ENCODE measurements around the gene EEPD1. TPM values are rescaled to one million over a fixed set of nuclear protein-coding genes. Genes with fewer than 3 reads are reported as not detected.

EEPD1 gene
- total RNA-seq, 2 experiments from 2014 or later, result 1.3 TPM

DNA sequence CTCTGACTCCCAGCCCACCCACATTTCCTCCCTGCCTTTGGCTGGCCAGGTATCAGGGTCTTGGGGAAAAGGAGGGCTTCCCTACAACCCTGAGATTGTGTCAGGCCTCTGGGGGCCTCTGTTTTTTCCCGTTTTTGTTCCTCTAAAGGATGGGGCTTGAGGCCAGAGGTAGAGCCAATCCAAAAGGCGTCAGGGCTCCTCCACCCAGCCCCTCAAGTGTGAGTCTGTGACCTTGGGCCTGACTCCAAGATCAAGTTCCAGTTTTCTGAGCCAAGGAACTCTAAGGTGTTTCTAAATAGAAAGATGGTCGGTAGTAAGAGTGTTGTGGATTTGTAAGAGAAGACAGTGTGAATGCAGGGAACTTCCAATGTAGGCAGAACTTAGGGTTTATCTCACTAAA lies 6.6 kb downstream of the EEPD1 start:
- no peak for DNase-seq
- Mint-ChIP-seq H3K36me3 (ENCODE audit: low read depth) (no peaks in the 10 kb centered on the region), H3K4me1 (peaks cover 25% of the 10 kb centered on the region), H3K27me3 (no peaks in the 10 kb centered on the region), H3K4me3 (no peak overlapping the region), H3K9me3 (ENCODE audit: low read depth) (no peaks in the 10 kb centered on the region), H3K27ac (no peak overlapping the region)
- POLR2A ChIA-PET, result no interaction called here
- ATAC-seq, result no peak
- CTCF ChIA-PET, result no interaction called here
- intact Hi-C loops (cut with DNase I, micrococcal nuclease), result no loop called here

DNA sequence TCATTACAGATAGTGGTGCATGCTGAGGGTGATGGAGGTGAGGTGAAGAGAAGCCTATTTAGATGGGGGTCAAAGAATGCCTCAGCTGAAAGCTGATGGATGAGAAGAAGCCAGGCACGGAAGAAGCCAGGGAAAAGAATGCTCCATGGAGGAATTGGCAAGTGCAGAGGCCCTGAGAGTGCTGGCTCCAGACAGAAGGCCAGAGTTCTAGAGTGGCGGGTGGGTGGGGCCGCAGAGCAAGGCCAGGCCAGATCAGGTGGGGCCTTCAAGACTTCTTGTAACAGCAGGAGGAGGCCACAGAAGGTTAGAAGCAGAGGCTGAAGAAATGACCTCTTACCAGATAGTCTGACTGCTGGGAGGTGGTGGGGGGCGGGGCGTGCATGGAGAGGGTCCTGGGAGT lies 7.3 kb downstream of the EEPD1 start:
- Mint-ChIP-seq H3K4me1 (peaks cover 21% of the 10 kb centered on the region), H3K9me3 (ENCODE audit: low read depth) (no peaks in the 10 kb centered on the region), H3K27ac (no peak overlapping the region), H3K27me3 (no peaks in the 10 kb centered on the region), H3K4me3 (no peak overlapping the region), H3K36me3 (ENCODE audit: low read depth) (no peaks in the 10 kb centered on the region)
- ATAC-seq, result no peak
- DNase-seq, result no peak
- CTCF ChIA-PET, result no interaction called here
- intact Hi-C loops (cut with DNase I, micrococcal nuclease), result no loop called here
- POLR2A ChIA-PET, result no interaction called here

DNA sequence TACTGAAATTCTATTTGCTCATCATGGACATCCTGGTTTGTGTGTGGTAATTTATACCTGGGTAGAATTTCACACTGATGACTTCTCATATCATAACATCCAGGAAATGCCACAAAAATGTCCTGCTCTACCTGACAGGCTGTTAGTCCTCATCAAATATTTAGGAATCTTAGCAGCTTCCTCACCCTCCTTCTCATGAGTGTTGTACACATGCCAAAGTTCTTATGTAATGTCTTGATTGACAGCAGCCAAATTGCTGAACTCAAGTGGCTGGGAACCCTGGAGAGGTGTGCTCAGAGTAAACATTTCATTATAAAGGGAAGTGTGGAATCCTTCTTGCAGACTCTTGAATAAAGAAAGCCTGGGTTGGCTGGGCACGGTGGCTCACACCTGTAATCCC lies 8.9 kb downstream of the EEPD1 start:
- H3K27me3 Mint-ChIP-seq, result no peaks in the 10 kb centered on the region
- intact Hi-C loops (cut with DNase I, micrococcal nuclease), result no loop called here
- no peak overlapping the region for H3K4me3 Mint-ChIP-seq
- H3K27ac Mint-ChIP-seq, result no peak overlapping the region
- H3K36me3 Mint-ChIP-seq (ENCODE audit: low read depth), result no peaks in the 10 kb centered on the region
- peaks cover 10% of the 10 kb centered on the region for H3K4me1 Mint-ChIP-seq
- no peak for ATAC-seq
- H3K9me3 Mint-ChIP-seq (ENCODE audit: low read depth), result no peaks in the 10 kb centered on the region
- CTCF ChIA-PET, result no interaction called here
- POLR2A ChIA-PET, result no interaction called here
- no peak for DNase-seq

DNA sequence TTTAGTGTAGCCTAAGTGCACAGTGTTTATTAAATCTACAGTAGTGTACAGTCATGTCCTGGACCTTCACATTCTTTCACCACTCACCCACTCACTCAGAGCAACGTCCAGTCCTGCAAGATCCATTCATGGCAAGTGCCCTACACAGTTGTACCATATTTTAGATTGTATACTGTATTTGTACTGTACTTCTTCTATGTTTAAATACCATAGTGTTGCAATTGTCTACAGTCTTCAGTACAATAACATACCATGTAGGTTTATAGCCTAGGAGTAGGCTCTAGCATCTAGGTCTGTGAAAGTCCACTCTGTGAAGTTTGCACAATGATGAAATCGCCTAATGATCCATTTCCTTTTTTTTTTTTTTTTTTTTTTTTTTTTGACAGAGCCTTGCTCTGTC lies 12.0 kb downstream of the EEPD1 start:
- ATAC-seq (no peak), DNase-seq (no peak)
- Mint-ChIP-seq H3K36me3 (ENCODE audit: low read depth) (no peaks in the 10 kb centered on the region), H3K27me3 (no peaks in the 10 kb centered on the region), H3K9me3 (ENCODE audit: low read depth) (no peaks in the 10 kb centered on the region), H3K27ac (no peak overlapping the region), H3K4me3 (no peak overlapping the region), H3K4me1 (peaks cover 6% of the 10 kb centered on the region)
- ChIA-PET POLR2A (no interaction called here), CTCF (no interaction called here)
- intact Hi-C loops (cut with DNase I, micrococcal nuclease), result no loop called here

DNA sequence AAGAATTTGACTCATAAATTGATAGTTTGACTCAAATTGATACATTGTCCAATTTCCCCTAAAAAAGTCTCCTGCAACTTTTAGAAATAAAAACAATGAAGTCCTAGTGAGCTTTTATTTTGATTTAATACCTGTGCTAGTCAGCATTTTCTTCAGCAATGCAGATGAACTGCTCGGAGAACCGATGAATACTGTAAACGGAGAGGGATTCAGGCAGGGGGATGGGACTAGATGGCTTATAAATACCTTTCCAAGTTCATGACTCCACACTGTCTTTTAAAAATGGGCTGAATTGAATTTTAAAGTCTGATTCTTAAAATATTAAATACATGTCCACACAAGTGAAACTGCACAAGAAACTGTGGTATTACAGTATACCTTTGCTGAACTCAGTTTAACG lies 12.7 kb downstream of the EEPD1 start:
- Mint-ChIP-seq H3K9me3 (ENCODE audit: low read depth) (no peaks in the 10 kb centered on the region), H3K36me3 (ENCODE audit: low read depth) (no peaks in the 10 kb centered on the region), H3K4me3 (no peak overlapping the region), H3K27ac (no peak overlapping the region), H3K27me3 (no peaks in the 10 kb centered on the region), H3K4me1 (peaks cover 9% of the 10 kb centered on the region)
- DNase-seq, result no peak
- intact Hi-C loops (cut with DNase I, micrococcal nuclease), result no loop called here
- ATAC-seq, result no peak
- ChIA-PET CTCF (interaction anchor here (0.6 to 1.0 kb wide), 2 partner anchors 126 to 187 kb away, joined by 3 to 4 read pairs; no protein-coding TSS in a partner anchor), POLR2A (no interaction called here)

DNA sequence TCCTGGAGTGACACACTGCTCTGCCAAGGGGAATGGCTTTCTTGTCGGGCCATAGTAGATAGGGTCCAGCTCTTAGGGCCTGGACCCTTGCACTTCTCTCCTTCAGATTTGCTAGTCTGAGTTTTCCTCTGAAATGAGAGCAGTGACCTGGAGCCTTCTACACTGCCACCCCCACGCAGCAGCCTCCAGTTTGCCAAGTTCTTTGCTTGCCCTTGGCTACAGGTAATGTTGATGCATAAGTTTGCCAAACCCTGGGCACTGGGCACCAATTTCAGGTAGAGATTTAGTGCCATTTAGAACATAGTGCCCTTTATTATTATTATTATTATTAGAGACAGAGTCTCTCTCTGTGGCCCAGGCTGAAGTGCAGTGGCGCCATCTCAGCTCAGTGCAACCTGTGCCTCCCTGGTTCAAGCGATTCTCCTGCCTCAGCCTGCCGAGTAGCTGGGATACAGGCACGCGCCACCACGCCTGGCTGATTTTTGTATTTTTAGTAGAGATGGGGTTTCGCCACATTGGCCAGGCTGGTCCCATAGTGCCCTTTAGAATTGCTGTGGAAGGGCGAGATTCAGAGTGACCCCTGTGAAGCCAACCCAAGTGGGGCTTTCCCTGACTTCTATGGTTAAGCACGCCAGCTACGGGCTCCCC lies 14.5 kb downstream of the EEPD1 start:
- intact Hi-C loops (cut with DNase I, micrococcal nuclease), result no loop called here
- H3K4me1 Mint-ChIP-seq, result peaks cover 16% of the 10 kb centered on the region
- ATAC-seq, result no peak
- no peak overlapping the region for H3K27ac Mint-ChIP-seq
- ChIA-PET CTCF (interaction anchor here (0.7 kb wide), 1 partner anchor 52 kb away, joined by 3 read pairs; no protein-coding TSS in a partner anchor), POLR2A (interaction anchor here (0.6 kb wide), 1 partner anchor 445 kb away, joined by 3 read pairs; no protein-coding TSS in a partner anchor)
- no peaks in the 10 kb centered on the region for H3K27me3 Mint-ChIP-seq
- no peaks in the 10 kb centered on the region for H3K9me3 Mint-ChIP-seq (ENCODE audit: low read depth)
- DNase-seq, result no peak
- H3K36me3 Mint-ChIP-seq (ENCODE audit: low read depth), result no peaks in the 10 kb centered on the region
- no peak overlapping the region for H3K4me3 Mint-ChIP-seq

DNA sequence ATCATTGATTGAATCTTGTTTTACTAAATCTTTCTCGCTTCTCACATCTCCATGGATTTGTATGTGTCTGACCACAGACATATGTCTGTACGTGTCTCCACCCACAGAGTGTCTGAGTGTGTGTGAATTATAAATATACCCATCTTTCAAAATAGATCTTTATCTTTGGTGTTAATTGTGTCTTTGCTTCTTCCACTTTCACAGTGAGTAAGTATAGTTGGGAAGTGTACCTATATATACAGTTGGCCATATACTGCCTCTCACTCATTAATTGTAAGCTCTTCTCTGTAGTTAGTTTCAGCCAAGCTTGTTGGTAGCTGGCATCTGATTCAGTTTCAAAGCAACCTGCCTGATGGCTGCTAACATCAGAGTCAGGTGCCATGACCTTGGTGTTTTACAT lies 18.4 kb downstream of the EEPD1 start:
- Mint-ChIP-seq H3K27ac (peak overlapping the region; percentile 19), H3K36me3 (ENCODE audit: low read depth) (no peaks in the 10 kb centered on the region), H3K4me3 (no peak overlapping the region), H3K4me1 (peaks cover 16% of the 10 kb centered on the region), H3K9me3 (ENCODE audit: low read depth) (no peaks in the 10 kb centered on the region), H3K27me3 (no peaks in the 10 kb centered on the region)
- ChIA-PET CTCF (interaction anchor here (0.6 to 1.0 kb wide), 4 partner anchors 43 to 516 kb away, joined by 3 read pairs; no protein-coding TSS in a partner anchor), POLR2A (no interaction called here)
- ATAC-seq, result peak; percentile 85
- DNase-seq, result peak; percentile 10
- intact Hi-C loops (cut with DNase I, micrococcal nuclease), result no loop called here

DNA sequence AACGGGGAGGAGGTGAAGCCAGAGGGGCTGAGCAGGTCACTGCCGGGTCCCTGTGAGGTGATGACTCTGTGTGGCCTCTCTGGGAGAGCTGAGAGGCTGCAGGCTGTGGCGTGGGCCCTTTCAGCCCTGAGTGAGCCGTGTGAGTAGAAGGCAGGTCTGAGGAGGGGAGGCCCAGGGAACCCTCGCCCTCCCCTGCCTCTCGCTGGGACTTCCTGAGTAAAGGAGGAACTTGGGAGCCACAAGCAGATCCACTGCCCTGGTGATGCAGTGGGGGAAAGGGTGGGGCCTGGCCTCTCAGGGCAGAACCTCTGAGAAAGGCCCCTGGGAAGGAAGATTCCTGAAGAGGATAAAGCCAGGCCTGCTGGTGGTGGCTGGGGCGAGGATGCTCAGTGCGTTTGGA lies 22.8 kb downstream of the EEPD1 start:
- Mint-ChIP-seq H3K27ac (no peak overlapping the region), H3K4me3 (no peak overlapping the region), H3K4me1 (peaks cover 11% of the 10 kb centered on the region), H3K27me3 (no peaks in the 10 kb centered on the region), H3K9me3 (ENCODE audit: low read depth) (no peaks in the 10 kb centered on the region), H3K36me3 (ENCODE audit: low read depth) (peaks cover 2% of the 10 kb centered on the region)
- ChIA-PET CTCF (no interaction called here), POLR2A (no interaction called here)
- intact Hi-C loops (cut with DNase I, micrococcal nuclease), result no loop called here
- ATAC-seq, result no peak
- no peak for DNase-seq

DNA sequence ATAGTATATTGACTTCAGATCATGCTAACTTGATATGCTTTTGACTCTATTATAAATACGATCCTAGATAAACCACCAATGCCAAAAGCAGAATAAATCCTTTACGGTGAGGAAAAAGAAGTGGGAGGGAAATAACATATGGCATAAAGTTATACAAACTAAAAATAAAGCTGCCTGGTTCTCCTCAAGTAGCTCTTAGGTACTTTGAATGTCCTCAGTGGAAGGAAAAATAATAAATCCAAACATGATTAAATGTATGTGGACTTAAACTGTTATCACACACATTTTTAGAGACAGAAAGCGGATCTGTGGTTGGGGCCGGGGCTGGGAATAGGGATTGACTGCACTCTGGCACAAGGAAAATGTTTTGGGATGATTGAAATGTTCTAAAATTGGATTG lies 23.6 kb downstream of the EEPD1 start:
- no peak overlapping the region for H3K4me3 Mint-ChIP-seq
- POLR2A ChIA-PET, result no interaction called here
- H3K4me1 Mint-ChIP-seq, result peaks cover 4% of the 10 kb centered on the region
- no peak overlapping the region for H3K27ac Mint-ChIP-seq
- peaks cover 2% of the 10 kb centered on the region for H3K36me3 Mint-ChIP-seq (ENCODE audit: low read depth)
- intact Hi-C loops (cut with DNase I, micrococcal nuclease), result no loop called here
- no peaks in the 10 kb centered on the region for H3K9me3 Mint-ChIP-seq (ENCODE audit: low read depth)
- CTCF ChIA-PET, result no interaction called here
- ATAC-seq (no peak), DNase-seq (no peak)
- H3K27me3 Mint-ChIP-seq, result no peaks in the 10 kb centered on the region

DNA sequence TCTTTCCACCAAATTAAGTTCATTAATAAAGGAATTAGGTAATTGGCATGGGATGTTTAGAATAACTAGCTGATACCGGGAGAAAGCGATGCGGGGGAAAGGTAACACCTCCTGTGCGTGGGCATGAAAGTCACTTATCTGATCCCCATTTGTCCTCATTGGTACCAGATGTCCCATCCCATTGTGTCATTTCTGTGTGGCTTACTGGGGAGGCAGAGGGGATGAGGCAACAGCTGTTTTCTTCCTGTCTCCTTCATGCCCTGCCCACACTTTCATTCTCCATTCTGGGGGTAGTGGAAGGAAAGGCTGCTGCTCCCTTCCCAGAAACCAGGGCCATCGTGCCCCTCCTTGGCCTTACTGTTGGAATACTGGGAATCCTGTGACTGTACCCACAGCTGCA lies 27.1 kb downstream of the EEPD1 start:
- intact Hi-C loops (cut with DNase I, micrococcal nuclease), result no loop called here
- no peak for DNase-seq
- Mint-ChIP-seq H3K36me3 (ENCODE audit: low read depth) (peaks cover 2% of the 10 kb centered on the region), H3K4me3 (no peak overlapping the region), H3K27me3 (no peaks in the 10 kb centered on the region), H3K9me3 (ENCODE audit: low read depth) (no peaks in the 10 kb centered on the region), H3K4me1 (no peaks in the 10 kb centered on the region), H3K27ac (no peak overlapping the region)
- CTCF ChIA-PET, result interaction anchor here (0.6 kb wide), 1 partner anchor 23 kb away, joined by 3 read pairs; no protein-coding TSS in a partner anchor
- ATAC-seq, result no peak
- POLR2A ChIA-PET, result no interaction called here

DNA sequence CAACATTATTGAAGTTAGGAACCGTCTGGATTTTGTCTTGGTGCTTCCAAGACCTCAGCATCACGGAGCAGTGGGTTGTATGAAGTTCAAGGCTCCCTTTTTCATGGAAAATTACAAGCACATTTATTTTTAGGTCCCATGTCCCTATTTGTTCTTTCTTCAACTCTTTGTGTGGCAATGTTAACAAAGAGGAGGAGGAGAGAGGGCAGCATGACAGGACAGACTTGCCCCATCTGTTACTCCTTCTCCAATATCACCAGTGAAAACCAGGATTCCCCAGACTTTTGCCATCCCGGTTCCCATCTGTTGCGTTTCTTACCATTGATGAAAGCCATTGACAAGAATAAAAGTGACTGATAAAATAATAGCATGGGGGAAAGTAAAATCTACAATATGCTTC lies 28.6 kb downstream of the EEPD1 start:
- DNase-seq, result no peak
- Mint-ChIP-seq H3K27me3 (no peaks in the 10 kb centered on the region), H3K27ac (no peak overlapping the region), H3K4me3 (no peak overlapping the region), H3K4me1 (no peaks in the 10 kb centered on the region), H3K9me3 (ENCODE audit: low read depth) (peaks cover 3% of the 10 kb centered on the region), H3K36me3 (ENCODE audit: low read depth) (peaks cover 2% of the 10 kb centered on the region)
- ChIA-PET CTCF (interaction anchor here (0.6 kb wide), 1 partner anchor 138 kb away, joined by 3 read pairs; no protein-coding TSS in a partner anchor), POLR2A (no interaction called here)
- intact Hi-C loops (cut with DNase I, micrococcal nuclease), result no loop called here
- ATAC-seq, result no peak

DNA sequence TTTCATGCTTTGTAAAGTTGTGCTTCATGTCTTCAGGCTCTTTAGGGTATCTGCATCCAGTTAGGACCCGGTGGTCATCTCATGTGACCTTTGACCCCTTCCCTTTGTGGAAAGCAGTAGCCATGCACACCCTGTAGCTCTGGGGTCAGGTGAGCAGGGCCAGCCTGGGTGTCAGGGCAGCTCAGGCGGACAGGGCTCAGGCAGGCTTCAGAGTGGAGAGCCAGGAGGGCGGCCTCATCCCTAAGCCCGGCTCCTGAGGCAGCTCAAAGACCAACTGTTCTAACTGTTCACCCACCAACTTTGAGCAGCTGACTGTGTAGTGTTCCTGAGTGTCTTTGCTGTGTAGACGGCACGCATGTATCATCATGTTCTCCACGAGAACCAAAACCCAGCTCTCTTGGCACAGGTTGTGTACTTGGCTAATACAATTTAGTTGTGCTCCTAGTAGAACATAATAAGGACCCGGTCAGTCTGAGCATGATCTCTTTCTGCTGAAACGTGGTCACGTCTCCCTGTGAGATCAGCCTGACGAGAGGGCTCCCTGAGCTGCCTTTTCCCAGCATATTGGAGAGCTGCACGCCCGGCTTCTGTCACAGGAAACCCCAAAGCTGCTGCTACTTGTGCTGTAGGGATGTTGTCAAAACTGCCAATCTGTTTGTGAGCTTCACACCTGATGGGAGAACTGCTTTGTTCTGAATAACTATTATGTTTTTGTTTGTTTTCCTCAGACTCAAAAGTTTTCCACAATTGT lies 30.0 kb downstream of the EEPD1 start:
- intact Hi-C loops (cut with DNase I, micrococcal nuclease), result no loop called here
- ATAC-seq (no peak), DNase-seq (no peak)
- ChIA-PET CTCF (no interaction called here), POLR2A (no interaction called here)
- Mint-ChIP-seq H3K27ac (no peak overlapping the region), H3K36me3 (ENCODE audit: low read depth) (peaks cover 3% of the 10 kb centered on the region), H3K9me3 (ENCODE audit: low read depth) (peaks cover 3% of the 10 kb centered on the region), H3K4me3 (no peak overlapping the region), H3K4me1 (no peaks in the 10 kb centered on the region), H3K27me3 (no peaks in the 10 kb centered on the region)
